ENCODE measurements around the gene TUBA1C.
A peak's percentile ranks its signal among the peaks of the same experiment; 100 is the strongest.
"Not testable (repeated sequence)": the region's sequence is repeated elsewhere in the genome, so short reads cannot be mapped to it uniquely, and the experiment has no call there.

TUBA1C gene

GRCh38 chr12:49264873-49265792, at the start of gene TUBA1C:
TSS of gene TUBA1C (plus strand) at chr12:49265082. CDS start at chr12:49265182, 100 bp downstream.
- peak; percentile 97 for DNase-seq

- DNase-seq = no peak
Measured at GRCh38 chr12:49219417-49220026, 45.4 kb upstream of the TUBA1C start.

- DNase-seq = no peak
Measured at GRCh38 chr12:49220972-49221371, 43.9 kb upstream of the TUBA1C start.

- DNase-seq = no peak
Measured at GRCh38 chr12:49223122-49223521, 41.8 kb upstream of the TUBA1C start.

- DNase-seq = no peak
Measured at GRCh38 chr12:49223590-49224369, 41.1 kb upstream of the TUBA1C start.

- no peak for DNase-seq
Measured at GRCh38 chr12:49225576-49226166, 39.2 kb upstream of the TUBA1C start.

- DNase-seq = no peak
Measured at GRCh38 chr12:49227713-49228112, 37.2 kb upstream of the TUBA1C start.

GRCh38 chr12:49228653-49229052, 36.2 kb upstream of the TUBA1C start:
- DNase-seq = no peak

GRCh38 chr12:49230176-49230804, 34.6 kb upstream of the TUBA1C start:
- DNase-seq = no peak

GRCh38 chr12:49230805-49231194, 34.1 kb upstream of the TUBA1C start:
- DNase-seq = no peak

GRCh38 chr12:49231878-49232655, 32.8 kb upstream of the TUBA1C start:
- no peak for DNase-seq

- DNase-seq = no peak
Measured at GRCh38 chr12:49232940-49233841, 31.7 kb upstream of the TUBA1C start.

- DNase-seq = peak; percentile 62
Measured at GRCh38 chr12:49233842-49234526, 30.9 kb upstream of the TUBA1C start.

- DNase-seq = no peak
Measured at GRCh38 chr12:49236423-49236822, 28.5 kb upstream of the TUBA1C start.

- no peak for DNase-seq
Measured at GRCh38 chr12:49243631-49244030, 21.3 kb upstream of the TUBA1C start.

GRCh38 chr12:49244176-49244575, 20.7 kb upstream of the TUBA1C start:
- DNase-seq = no peak

- DNase-seq = no peak
Measured at GRCh38 chr12:49251357-49251756, 13.5 kb upstream of the TUBA1C start.

- no peak for DNase-seq
Measured at GRCh38 chr12:49253033-49253623, 11.8 kb upstream of the TUBA1C start.

GRCh38 chr12:49255456-49255855, 9.4 kb upstream of the TUBA1C start:
- DNase-seq = not testable (repeated sequence)

Data from activated CD8-positive, alpha-beta memory T cell treated with anti-CD3 and anti-CD28 coated beads for 24 hours (primary cell).